B cell (primary cell): ENCODE data around the gene PDZD2.

ENCODE experiments used
- EZH2 ChIP-seq: IDR thresholded peaks from 2 replicates; pipeline ENCODE4 v1.6.1; 2012; ENCODE audit warnings: borderline replicate concordance, low read depth, mild to moderate bottlenecking, moderate library complexity, low read length; ENCODE audit not compliant: insufficient read depth, poor library complexity, severe bottlenecking
- TF ChIP-seq, protein P1 (sequence below): fragments of 200-600 bp; IDR thresholded peaks from one replicate; pipeline ENCODE4 v1.8.0; 2022; ENCODE audit warnings: antibody characterized with exemption, mild to moderate bottlenecking

DNA sequence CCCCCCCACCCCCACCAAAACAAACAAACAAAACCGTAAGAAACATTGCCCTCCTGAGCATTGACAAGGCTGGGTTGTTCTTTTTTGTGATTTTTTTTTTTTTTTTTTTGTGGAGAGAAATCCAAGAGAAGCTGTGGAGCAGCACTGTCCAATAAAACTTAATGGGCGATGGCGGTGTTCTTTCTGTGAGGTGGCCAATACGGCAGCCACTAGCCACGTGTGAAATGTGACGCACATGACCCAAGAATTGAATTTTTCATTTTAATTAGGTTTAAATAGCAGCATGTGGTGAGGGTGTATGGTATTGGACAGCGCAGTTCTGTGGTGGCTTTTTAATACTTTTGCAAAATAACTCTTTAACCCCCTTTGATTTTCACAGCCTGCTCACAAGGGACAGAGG lies 251.1 kb downstream of the PDZD2 start:
- TF ChIP-seq, protein P1, sequence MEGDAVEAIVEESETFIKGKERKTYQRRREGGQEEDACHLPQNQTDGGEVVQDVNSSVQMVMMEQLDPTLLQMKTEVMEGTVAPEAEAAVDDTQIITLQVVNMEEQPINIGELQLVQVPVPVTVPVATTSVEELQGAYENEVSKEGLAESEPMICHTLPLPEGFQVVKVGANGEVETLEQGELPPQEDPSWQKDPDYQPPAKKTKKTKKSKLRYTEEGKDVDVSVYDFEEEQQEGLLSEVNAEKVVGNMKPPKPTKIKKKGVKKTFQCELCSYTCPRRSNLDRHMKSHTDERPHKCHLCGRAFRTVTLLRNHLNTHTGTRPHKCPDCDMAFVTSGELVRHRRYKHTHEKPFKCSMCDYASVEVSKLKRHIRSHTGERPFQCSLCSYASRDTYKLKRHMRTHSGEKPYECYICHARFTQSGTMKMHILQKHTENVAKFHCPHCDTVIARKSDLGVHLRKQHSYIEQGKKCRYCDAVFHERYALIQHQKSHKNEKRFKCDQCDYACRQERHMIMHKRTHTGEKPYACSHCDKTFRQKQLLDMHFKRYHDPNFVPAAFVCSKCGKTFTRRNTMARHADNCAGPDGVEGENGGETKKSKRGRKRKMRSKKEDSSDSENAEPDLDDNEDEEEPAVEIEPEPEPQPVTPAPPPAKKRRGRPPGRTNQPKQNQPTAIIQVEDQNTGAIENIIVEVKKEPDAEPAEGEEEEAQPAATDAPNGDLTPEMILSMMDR = no peak
- no peak for TF ChIP-seq EZH2
